H1 (cell line): ENCODE measurements around the gene CLEC14A. TPM values are rescaled to one million over a fixed set of nuclear protein-coding genes. Genes with fewer than 3 reads are reported as not detected.

Experiments used
- CTCF ChIA-PET: fragments of 300-600 bp; sonication (Branson Sonifier 250); formaldehyde crosslinking; loops from one replicate; lab custom pipeline; 2021; ENCODE audit not compliant: partially characterized antibody; lab: Charles Lee
- POLR2A ChIA-PET: fragments of 300-600 bp; sonication (Branson Sonifier 250); formaldehyde crosslinking; loops from one replicate; lab custom pipeline; 2021; ENCODE audit warnings: inconsistent platforms; ENCODE audit not compliant: partially characterized antibody; lab: Charles Lee
- DNase-seq, 2 experiments: peaks; one replicate each; pipeline versions ENCODE4 v3.0.0 to v3.0.0-alpha.2; 2010 to 2022; ENCODE audit warnings: low spot score in 2 of 2, low read depth in 1 of 2, mixed read lengths in 1 of 2
- FAIRE-seq: peaks from 2 replicates; lab custom pipeline; 2011; peaks lifted over from hg19 to GRCh38; lab: Jason Lieb, UNC
- H2AFZ ChIP-seq: 2 replicates; pipeline ENCODE4 v1.8.1; 2012; ENCODE audit warnings: low read length, inconsistent platforms
- H2AK5ac ChIP-seq: 2 replicates; pipeline ENCODE4 v1.6.1; 2013; ENCODE audit warnings: low read depth, low read length
- H2BK120ac ChIP-seq: replicated peaks from 2 replicates; pipeline ENCODE3; 2013; ENCODE audit warnings: low read depth, low read length, inconsistent platforms
- H2BK12ac ChIP-seq: 2 replicates; pipeline ENCODE4 v1.6.1; 2013; ENCODE audit warnings: low read depth, low read length
- H2BK15ac ChIP-seq: 2 replicates; pipeline ENCODE4 v1.6.1; 2013; ENCODE audit warnings: low read length
- H2BK20ac ChIP-seq: 2 replicates; pipeline ENCODE4 v1.6.1; 2013; ENCODE audit warnings: low read length
- H2BK5ac ChIP-seq: 2 replicates; pipeline ENCODE4 v1.6.1; 2013; ENCODE audit warnings: low read depth, low read length
- H3K14ac ChIP-seq: 2 replicates; pipeline ENCODE4 v1.6.1; 2013; ENCODE audit warnings: inconsistent platforms; ENCODE audit not compliant: insufficient read length
- H3K18ac ChIP-seq: 2 replicates; pipeline ENCODE4 v1.6.1; 2013; ENCODE audit warnings: low read length; ENCODE audit errors: extremely low read depth
- H3K23ac ChIP-seq: 2 replicates; pipeline ENCODE4 v1.6.1; 2013; ENCODE audit warnings: inconsistent platforms; ENCODE audit not compliant: insufficient read length
- H3K23me2 ChIP-seq: 2 replicates; pipeline ENCODE4 v1.6.1; 2013; ENCODE audit warnings: low read depth, low read length
- H3K27ac ChIP-seq: 2 replicates; pipeline ENCODE4 v1.6.1; 2011; ENCODE audit warnings: low read depth, low read length, inconsistent platforms
- H3K27me3 ChIP-seq, 4 experiments: replicated peaks in 1 of 4; 1 replicate in 1 of 4; 2 replicates in 3 of 4; pipeline versions ENCODE4 v1.6.1 to v1.8.1; 2011 to 2013; ENCODE audit warnings: low read length in 3 of 4, mild to moderate bottlenecking in 3 of 4, inconsistent platforms in 2 of 4, mixed read lengths in 2 of 4, moderate library complexity in 1 of 4; ENCODE audit not compliant: control insufficient read depth in 3 of 4, insufficient read depth in 3 of 4; ENCODE audit errors: extremely low read depth in 1 of 4
- H3K36me3 ChIP-seq, 4 experiments: 2 replicates each; pipeline versions ENCODE4 v1.6.1 to v1.8.1; 2011 to 2013; ENCODE audit warnings: mild to moderate bottlenecking in 4 of 4, low read length in 3 of 4, moderate library complexity in 2 of 4, control low read depth in 1 of 4, inconsistent platforms in 1 of 4; ENCODE audit not compliant: insufficient read depth in 4 of 4, control insufficient read depth in 2 of 4
- H3K4ac ChIP-seq: replicated peaks from 2 replicates; pipeline ENCODE3; 2013; ENCODE audit warnings: low read length, low read depth, mixed read lengths, inconsistent platforms; ENCODE audit not compliant: insufficient read length
- H3K4me1 ChIP-seq, 4 experiments: replicated peaks in 1 of 4; 1 replicate in 1 of 4; 2 replicates in 3 of 4; pipeline versions ENCODE4 v1.6.1 to v1.8.1; 2011 to 2013; ENCODE audit warnings: low read length in 3 of 4, inconsistent platforms in 2 of 4, mixed read lengths in 1 of 4; ENCODE audit not compliant: insufficient read depth in 4 of 4, control insufficient read depth in 3 of 4
- H3K4me2 ChIP-seq, 2 experiments: 2 replicates each; pipeline versions ENCODE4 v1.6.1 to v1.8.1; 2011 to 2013; ENCODE audit warnings: low read depth in 2 of 2, low read length in 2 of 2, control low read depth in 1 of 2, inconsistent platforms in 1 of 2, mild to moderate bottlenecking in 1 of 2; ENCODE audit not compliant: insufficient read depth in 1 of 2
- H3K4me3 ChIP-seq, 4 experiments: fragments of 200-600, 300-600 bp in 1 of 4; sonication (generic), shearing (Covaris generic), sonication (Bioruptor Twin) in 1 of 4; 2 replicates each; pipeline versions ENCODE4 v1.5.1 to v1.8.1; 2011 to 2016; ENCODE audit warnings: low read length in 4 of 4, low read depth in 3 of 4, control low read depth in 2 of 4, inconsistent platforms in 2 of 4, mild to moderate bottlenecking in 2 of 4, mixed read lengths in 1 of 4, moderate library complexity in 1 of 4; ENCODE audit not compliant: insufficient read depth in 2 of 4; ENCODE audit errors: extremely low read depth in 1 of 4
- H3K56ac ChIP-seq: replicated peaks from 2 replicates; pipeline ENCODE3; 2013; ENCODE audit warnings: low read depth, mild to moderate bottlenecking, mixed read lengths, low read length, inconsistent platforms; ENCODE audit not compliant: insufficient read length
- H3K79me1 ChIP-seq: 2 replicates; pipeline ENCODE4 v1.6.1; 2013; ENCODE audit warnings: low read depth, low read length, control low read depth
- H3K79me2 ChIP-seq, 2 experiments: 2 replicates each; pipeline versions ENCODE4 v1.6.1 to v1.8.1; 2012 to 2013; ENCODE audit warnings: low read length in 2 of 2, mild to moderate bottlenecking in 2 of 2, inconsistent platforms in 1 of 2; ENCODE audit not compliant: insufficient read depth in 2 of 2, control insufficient read depth in 1 of 2
- H3K9ac ChIP-seq, 4 experiments: replicated peaks in 1 of 4; 1 replicate in 1 of 4; 2 replicates in 3 of 4; pipeline versions ENCODE4 v1.6.1 to v1.8.1; 2011 to 2013; ENCODE audit warnings: low read depth in 3 of 4, low read length in 3 of 4, control low read depth in 2 of 4, mild to moderate bottlenecking in 2 of 4, moderate library complexity in 2 of 4, inconsistent platforms in 1 of 4; ENCODE audit errors: extremely low read depth in 1 of 4
- H3K9me3 ChIP-seq, 2 experiments: 2 replicates each; pipeline versions ENCODE4 v1.6.1 to v1.8.1; 2012 to 2013; ENCODE audit warnings: mild to moderate bottlenecking in 2 of 2, moderate library complexity in 2 of 2, control low read depth in 1 of 2, inconsistent platforms in 1 of 2, low read depth in 1 of 2, low read length in 1 of 2, mixed read lengths in 1 of 2; ENCODE audit not compliant: insufficient read depth in 2 of 2
- H4K20me1 ChIP-seq, 2 experiments: replicated peaks in 1 of 2; 2 replicates each; pipeline versions ENCODE3 to v1.8.1; 2011 to 2013; ENCODE audit warnings: inconsistent platforms in 2 of 2, low read length in 2 of 2, mild to moderate bottlenecking in 1 of 2; ENCODE audit not compliant: insufficient read depth in 2 of 2, control insufficient read depth in 1 of 2
- H4K5ac ChIP-seq: 2 replicates; pipeline ENCODE4 v1.6.1; 2013; ENCODE audit warnings: low read length, low read depth, mixed read lengths, inconsistent platforms; ENCODE audit not compliant: insufficient read length
- H4K8ac ChIP-seq: 2 replicates; pipeline ENCODE4 v1.8.0; 2013; ENCODE audit warnings: mild to moderate bottlenecking, moderate library complexity, low read length, inconsistent platforms; ENCODE audit not compliant: insufficient read depth; ENCODE audit errors: extremely low read depth
- H4K91ac ChIP-seq: replicated peaks from 2 replicates; pipeline ENCODE3; 2013; ENCODE audit warnings: low read length, mixed read lengths, inconsistent platforms; ENCODE audit not compliant: insufficient read length
- EGR1 ChIP-seq: IDR thresholded peaks from 2 replicates; pipeline ENCODE4 v1.6.1; 2011; ENCODE audit warnings: low read depth, low read length, borderline replicate concordance
- SIRT6 ChIP-seq: IDR thresholded peaks from one replicate; pipeline ENCODE4 v1.7.1; 2012; ENCODE audit warnings: low read length, inconsistent platforms
- SUZ12 ChIP-seq: fragments of 200-600 bp; sonication (generic); IDR thresholded peaks from 2 replicates; pipeline ENCODE4 v1.6.1; 2012; ENCODE audit warnings: mild to moderate bottlenecking, inconsistent platforms, low read length, moderate library complexity, mixed read lengths
- WGBS, 2 experiments: shearing (Covaris generic) in 1 of 2; methylation state at CpG; one replicate each; pipeline versions ENCODE4 v1.1.6 to v1.1.7; 2013 to 2015; ENCODE audit warnings: low lambda C conversion rate in 2 of 2, mixed read lengths in 2 of 2, inconsistent platforms in 1 of 2, low coverage in 1 of 2, missing lambda C conversion rate in 1 of 2; ENCODE audit not compliant: insufficient replicate concordance in 2 of 2, insufficient coverage in 1 of 2, insufficient read length in 1 of 2; ENCODE audit errors: extremely low coverage in 1 of 2, missing lambda C conversion rate in 1 of 2; 5-methylcytosine and 5-hydroxymethylcytosine counted together
- polyA plus RNA-seq, 7 experiments: library from polyadenylated mRNA; depleted of rRNA in 3 of 7; stranded (reverse) in 5 of 7; unstranded in 2 of 7; fragments of >200 nt in 5 of 7; fragments of 200-250 nt in 2 of 7; gene quantifications; 1 replicate in 5 of 7; 2 replicates in 1 of 7; 4 replicates in 1 of 7; pipeline versions ENCODE4 v1.2.1 to v1.2.3, GENCODE V29; 2011 to 2013; ENCODE audit warnings: missing spikeins in 2 of 7, mixed read lengths in 2 of 7
- total RNA-seq: library from RNA; stranded (reverse); fragmentation: NEBNext Ultra II Directional; extraction: Animal tissue kit (Norgen Biotek cat#: 25700); gene quantifications from 2 replicates; pipeline ENCODE4 v1.2.1, GENCODE V29; 2021

The CLEC14A gene
- total and polyA plus RNA-seq, 2 of the 8 experiments (the other 6 are each of a cell fraction or from before 2014, with no cell fraction given): 0.09 to 0.13 TPM

DNA sequence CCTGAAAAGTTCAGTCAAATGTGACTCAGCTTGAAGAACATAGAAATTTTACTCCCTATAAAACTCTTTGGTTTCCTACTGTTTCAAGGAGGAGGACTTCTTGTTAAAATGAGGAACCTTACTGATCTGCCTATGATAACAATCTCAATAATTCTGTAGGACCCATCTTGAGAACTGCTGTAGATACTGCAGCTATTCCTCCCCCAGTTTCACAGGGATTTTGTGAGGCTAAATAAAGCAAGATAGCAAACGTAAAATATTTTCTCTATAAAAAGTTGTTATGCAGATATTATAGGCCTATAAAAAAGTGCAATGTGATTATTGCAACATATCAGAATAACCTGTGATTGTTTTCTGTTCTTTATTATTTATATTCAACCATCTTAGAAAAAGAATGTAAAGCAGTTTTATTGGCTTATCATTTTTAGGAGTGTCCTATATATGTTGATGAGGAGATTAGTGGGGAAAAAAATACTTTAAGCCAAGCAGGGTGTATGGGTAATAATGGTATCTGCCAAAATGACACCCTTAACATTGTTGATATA is 12.1 kb downstream of the CLEC14A start:
- POLR2A ChIA-PET: no interaction called here
- no peak overlapping the region for H3K4me3 ChIP-seq

More for the DNA sequence above, 12.1 kb downstream of the CLEC14A start:
- H2BK12ac ChIP-seq: no peak overlapping the region
- no peak overlapping the region for H3K14ac ChIP-seq
- no peaks in the 10 kb centered on the region for H3K79me1 ChIP-seq
- H3K4me1 ChIP-seq: no peaks in the 10 kb centered on the region
- no peak overlapping the region for H4K5ac ChIP-seq
- H3K27me3 ChIP-seq: peaks cover 0 to 5% (median 2%) of the 10 kb centered on the region in 4 experiments; a peak in 5 of 7 replicates
- H3K18ac ChIP-seq: no peak overlapping the region
- no peak overlapping the region for H3K56ac ChIP-seq
- no peaks in the 10 kb centered on the region for H3K23me2 ChIP-seq
- H3K23ac ChIP-seq: no peak overlapping the region
- H2AK5ac ChIP-seq: no peak overlapping the region
- no peak overlapping the region for H2BK15ac ChIP-seq
- H3K36me3 ChIP-seq: no peaks in the 10 kb centered on the region
- DNase-seq (no peak), FAIRE-seq (no peak)
- TF ChIP-seq SUZ12: no peak
- no peak for TF ChIP-seq EGR1
- no peak for TF ChIP-seq SIRT6
- no peak overlapping the region for H3K27ac ChIP-seq
- H2BK20ac ChIP-seq: no peak overlapping the region
- CTCF ChIA-PET: interaction anchor here (1.0 kb wide), 1 partner anchor 11 kb away, joined by 3 read pairs; no protein-coding TSS in a partner anchor
- no peaks in the 10 kb centered on the region for H3K79me2 ChIP-seq
- H4K20me1 ChIP-seq: no peaks in the 10 kb centered on the region
- no peak overlapping the region for H2BK5ac ChIP-seq
- H4K91ac ChIP-seq: no peak overlapping the region
- 69% methylated on average over 1 of the region's 1 CpG; no CpG with 5 or more reads in 1 of the 2 experiments for WGBS, 2 experiments
- no peak overlapping the region for H2BK120ac ChIP-seq
- no peak overlapping the region for H3K4ac ChIP-seq
- H3K9me3 ChIP-seq: no peaks in the 10 kb centered on the region
- no peak overlapping the region for H2AFZ ChIP-seq
- H3K9ac ChIP-seq: peak overlapping the region in 1 of 4 experiments; percentile 34; a peak in 1 of 7 replicates
- H3K4me2 ChIP-seq: no peak overlapping the region
- no peak overlapping the region for H4K8ac ChIP-seq
